ENCODE measurements around the gene DMKN. TPM values are rescaled to one million over a fixed set of nuclear protein-coding genes. Genes with fewer than 3 reads are reported as not detected.

Gene DMKN
- total RNA-seq, 2 experiments from 2014 or later: not detected

GRCh38 chr19:35556025-35556590, 42.7 kb upstream of the DMKN start:
- Mint-ChIP-seq H3K36me3 (ENCODE audit: low read depth) (no peaks in the 10 kb centered on the region), H3K27ac (no peak overlapping the region), H3K4me1 (peaks cover 9% of the 10 kb centered on the region), H3K9me3 (no peaks in the 10 kb centered on the region), H3K27me3 (peaks cover 26% of the 10 kb centered on the region), H3K4me3 (no peak overlapping the region)
- ChIA-PET POLR2A (no interaction called here), CTCF (interaction anchor here (0.6 to 1.0 kb wide), 3 partner anchors 57 to 371 kb away, joined by 3 read pairs; partner anchors contain the start of gene HAUS5)
- no peak for DNase-seq

GRCh38 chr19:35555301-35556005, 42.0 kb upstream of the DMKN start:
- Mint-ChIP-seq H3K27ac (no peak overlapping the region), H3K9me3 (no peaks in the 10 kb centered on the region), H3K4me1 (peaks cover 9% of the 10 kb centered on the region), H3K4me3 (no peak overlapping the region), H3K27me3 (peaks cover 21% of the 10 kb centered on the region), H3K36me3 (ENCODE audit: low read depth) (no peaks in the 10 kb centered on the region)
- ChIA-PET POLR2A (no interaction called here), CTCF (interaction anchor here (0.6 kb wide), 1 partner anchor 207 kb away, joined by 3 read pairs; no protein-coding TSS in a partner anchor)
- no peak for DNase-seq

- ChIA-PET POLR2A (no interaction called here), CTCF (no interaction called here)
- peaks cover under 1% of the 10 kb centered on the region for H3K36me3 Mint-ChIP-seq (ENCODE audit: low read depth)
- H3K27me3 Mint-ChIP-seq: peaks cover 11% of the 10 kb centered on the region
- H3K27ac Mint-ChIP-seq: no peak overlapping the region
- peaks cover 12% of the 10 kb centered on the region for H3K4me1 Mint-ChIP-seq
- no peak for DNase-seq
- H3K9me3 Mint-ChIP-seq: no peaks in the 10 kb centered on the region
- H3K4me3 Mint-ChIP-seq: no peak overlapping the region
Observed at GRCh38 chr19:35554076-35554475, 40.6 kb upstream of the DMKN start.

GRCh38 chr19:35553385-35554000, 40.0 kb upstream of the DMKN start:
- no peak overlapping the region for H3K4me3 Mint-ChIP-seq
- no peak overlapping the region for H3K27ac Mint-ChIP-seq
- CTCF ChIA-PET: no interaction called here
- peaks cover 10% of the 10 kb centered on the region for H3K4me1 Mint-ChIP-seq
- H3K9me3 Mint-ChIP-seq: no peaks in the 10 kb centered on the region
- DNase-seq: no peak
- H3K36me3 Mint-ChIP-seq (ENCODE audit: low read depth): peaks cover 2% of the 10 kb centered on the region
- POLR2A ChIA-PET: no interaction called here
- peaks cover 7% of the 10 kb centered on the region for H3K27me3 Mint-ChIP-seq

GRCh38 chr19:35552534-35553384, 39.3 kb upstream of the DMKN start:
- Mint-ChIP-seq H3K4me1 (peaks cover 8% of the 10 kb centered on the region), H3K4me3 (no peak overlapping the region), H3K27ac (no peak overlapping the region), H3K9me3 (no peaks in the 10 kb centered on the region), H3K36me3 (ENCODE audit: low read depth) (peaks cover 2% of the 10 kb centered on the region), H3K27me3 (peaks cover 4% of the 10 kb centered on the region)
- ChIA-PET POLR2A (no interaction called here), CTCF (no interaction called here)
- DNase-seq: no peak

- CTCF ChIA-PET: interaction anchor here (0.5 kb wide), 1 partner anchor 129 kb away, joined by 3 read pairs; no protein-coding TSS in a partner anchor
- no peak overlapping the region for H3K4me3 Mint-ChIP-seq
- DNase-seq: no peak
- peaks cover 4% of the 10 kb centered on the region for H3K36me3 Mint-ChIP-seq (ENCODE audit: low read depth)
- POLR2A ChIA-PET: no interaction called here
- H3K4me1 Mint-ChIP-seq: peaks cover 15% of the 10 kb centered on the region
- no peaks in the 10 kb centered on the region for H3K27me3 Mint-ChIP-seq
- no peaks in the 10 kb centered on the region for H3K9me3 Mint-ChIP-seq
- H3K27ac Mint-ChIP-seq: no peak overlapping the region
Observed at GRCh38 chr19:35551091-35551810, 37.8 kb upstream of the DMKN start.

GRCh38 chr19:35549879-35550523, 36.6 kb upstream of the DMKN start:
- CTCF ChIA-PET: interaction anchor here (2.2 kb wide), 1 partner anchor 40 kb away, joined by 5 read pairs; no protein-coding TSS in a partner anchor
- Mint-ChIP-seq H3K9me3 (no peaks in the 10 kb centered on the region), H3K4me3 (no peak overlapping the region), H3K4me1 (peaks cover 18% of the 10 kb centered on the region), H3K27me3 (no peaks in the 10 kb centered on the region), H3K36me3 (ENCODE audit: low read depth) (peaks cover 4% of the 10 kb centered on the region), H3K27ac (no peak overlapping the region)
- no peak for DNase-seq
- POLR2A ChIA-PET: no interaction called here

- Mint-ChIP-seq H3K36me3 (ENCODE audit: low read depth) (peaks cover 4% of the 10 kb centered on the region), H3K4me3 (no peak overlapping the region), H3K27ac (peak overlapping the region; percentile 54), H3K27me3 (no peaks in the 10 kb centered on the region), H3K9me3 (no peaks in the 10 kb centered on the region), H3K4me1 (peaks cover 25% of the 10 kb centered on the region)
- CTCF ChIA-PET: interaction anchor here (0.8 to 2.2 kb wide), 7 partner anchors 9 to 196 kb away, joined by 3 to 9 read pairs (median 3); partner anchors contain the start of gene COX6B1
- DNase-seq: peak; percentile 78
- POLR2A ChIA-PET: no interaction called here
Observed at GRCh38 chr19:35549174-35549788, 35.8 kb upstream of the DMKN start.

GRCh38 chr19:35546532-35546931, 33.1 kb upstream of the DMKN start:
- CTCF ChIA-PET: no interaction called here
- no peaks in the 10 kb centered on the region for H3K9me3 Mint-ChIP-seq

GRCh38 chr19:35545855-35546381, 32.5 kb upstream of the DMKN start:
- peaks cover 26% of the 10 kb centered on the region for H3K4me1 Mint-ChIP-seq
- no peaks in the 10 kb centered on the region for H3K27me3 Mint-ChIP-seq
- POLR2A ChIA-PET: no interaction called here
- H3K4me3 Mint-ChIP-seq: peak overlapping the region; percentile 82
- peak overlapping the region; percentile 73 for H3K27ac Mint-ChIP-seq
- H3K36me3 Mint-ChIP-seq (ENCODE audit: low read depth): peaks cover 4% of the 10 kb centered on the region
- DNase-seq: peak; percentile 57
- no peaks in the 10 kb centered on the region for H3K9me3 Mint-ChIP-seq
- CTCF ChIA-PET: no interaction called here

More at GRCh38 chr19:35546532-35546931, 33.1 kb upstream of the DMKN start:
- no peak for DNase-seq
- H3K27ac Mint-ChIP-seq: peak overlapping the region; percentile 73
- H3K27me3 Mint-ChIP-seq: no peaks in the 10 kb centered on the region
- H3K36me3 Mint-ChIP-seq (ENCODE audit: low read depth): peaks cover 4% of the 10 kb centered on the region
- peaks cover 26% of the 10 kb centered on the region for H3K4me1 Mint-ChIP-seq
- POLR2A ChIA-PET: no interaction called here
- H3K4me3 Mint-ChIP-seq: peak overlapping the region; percentile 82

- DNase-seq: peak; percentile 86
- Mint-ChIP-seq H3K4me1 (peaks cover 30% of the 10 kb centered on the region), H3K4me3 (peak within 1 kb of the TSS; percentile 82), H3K27me3 (no peaks in the 10 kb centered on the region), H3K9me3 (no peaks in the 10 kb centered on the region), H3K36me3 (ENCODE audit: low read depth) (peaks cover 4% of the 10 kb centered on the region), H3K27ac (peak within 1 kb of the TSS; percentile 87)
- ChIA-PET POLR2A (no interaction called here), CTCF (interaction anchor here (1.6 kb wide), 1 partner anchor 14 kb away, joined by 4 read pairs; no protein-coding TSS in a partner anchor)
Observed at GRCh38 chr19:35545001-35545854, 31.8 kb upstream of the DMKN start, which contains the start of gene TMEM147. Gene TMEM147, plus strand, starts transcription at chr19:35545626. Its CDS starts 114 bp downstream, at chr19:35545740.

Measured in activated CD4-positive, alpha-beta T cell treated with anti-CD3 and anti-CD28 coated beads, Interleukin-2, amount 10 ng/mL, durations not matched to agents 7 days and 5 days (primary cell).